HepG2 (cell line): Measurements from ENCODE around the gene RAC2. TPM values are rescaled to one million over a fixed set of nuclear protein-coding genes. Genes with fewer than 3 reads are reported as not detected.

Experiments used
- ARID3A ChIP-seq: IDR thresholded peaks from 2 replicates; pipeline ENCODE4 v1.6.1; 2012; ENCODE audit warnings: low read depth, low read length, improper control_type of control experiment
- BRCA1 ChIP-seq: sonication (generic); formaldehyde crosslinking; IDR thresholded peaks from 2 replicates; pipeline ENCODE4 v1.4.0; 2020; ENCODE audit warnings: missing genetic modification reagents
- CBX1 ChIP-seq: IDR thresholded peaks from one replicate; pipeline ENCODE4 v1.6.1; 2016; ENCODE audit warnings: antibody characterized with exemption, low read depth
- DNMT3B ChIP-seq: conservative IDR thresholded peaks from 2 replicates; pipeline ENCODE4 v1.6.1; 2016; ENCODE audit warnings: missing biosample characterization, control low read depth
- DZIP1 ChIP-seq: sonication (generic); formaldehyde crosslinking; IDR thresholded peaks from 2 replicates; pipeline ENCODE4 v1.5.0; 2020; ENCODE audit warnings: mild to moderate bottlenecking, missing genetic modification reagents
- JUND ChIP-seq: sonication (generic); formaldehyde crosslinking; IDR thresholded peaks from 2 replicates; pipeline ENCODE4 v1.8.0; 2022; ENCODE audit warnings: mild to moderate bottlenecking, missing genetic modification reagents
- KAT7 ChIP-seq: IDR thresholded peaks from 2 replicates; pipeline ENCODE4 v1.6.1; 2018; ENCODE audit warnings: borderline replicate concordance, missing compliant biosample characterization
- NFRKB ChIP-seq: fragments of 450-650 bp; IDR thresholded peaks from 2 replicates; pipeline ENCODE4 v1.6.1; 2017
- NR0B2 ChIP-seq: sonication (generic); formaldehyde crosslinking; IDR thresholded peaks from 2 replicates; pipeline ENCODE4 v1.4.0; 2020; ENCODE audit warnings: mild to moderate bottlenecking, missing genetic modification reagents
- RFX1 ChIP-seq: fragments of 450-650 bp; IDR thresholded peaks from 2 replicates; pipeline ENCODE4 v1.6.1; 2017
- SALL2 ChIP-seq: sonication (generic); formaldehyde crosslinking; IDR thresholded peaks from 2 replicates; pipeline ENCODE4 v1.8.1; 2023; ENCODE audit warnings: mild to moderate bottlenecking, missing genetic modification reagents, inconsistent platforms
- SIX4 ChIP-seq: sonication (generic); formaldehyde crosslinking; IDR thresholded peaks from 2 replicates; pipeline ENCODE4 v1.4.0; 2020; ENCODE audit warnings: missing genetic modification reagents
- SMAD9 ChIP-seq: sonication (generic); formaldehyde crosslinking; IDR thresholded peaks from 2 replicates; pipeline ENCODE4 v1.5.1; 2020; ENCODE audit warnings: mild to moderate bottlenecking, missing genetic modification reagents
- SNAPC2 ChIP-seq: sonication (generic); formaldehyde crosslinking; IDR thresholded peaks from 2 replicates; pipeline ENCODE4 v1.8.1; 2022; ENCODE audit warnings: mild to moderate bottlenecking, missing genetic modification reagents
- SNRNP70 ChIP-seq: fragments of 200-400 bp; formaldehyde crosslinking; IDR thresholded peaks from 2 replicates; pipeline ENCODE4 v1.6.1; 2017; ENCODE audit warnings: mild to moderate bottlenecking, low read depth, low read length, moderate library complexity
- SOX6 ChIP-seq, 2 experiments: fragments of 450-650 bp in 1 of 2; sonication (generic) in 1 of 2; formaldehyde crosslinking in 1 of 2; IDR thresholded peaks; 2 replicates each; pipeline versions ENCODE4 v1.4.0 to v1.6.1; 2017 to 2020; ENCODE audit warnings: antibody characterized with exemption in 1 of 2, mild to moderate bottlenecking in 1 of 2, missing genetic modification reagents in 1 of 2
- TGIF2 ChIP-seq: IDR thresholded peaks from 2 replicates; pipeline ENCODE4 v1.6.1; 2016; ENCODE audit warnings: control low read depth, missing compliant biosample characterization
- ZBTB42 ChIP-seq: sonication (generic); formaldehyde crosslinking; IDR thresholded peaks from 2 replicates; pipeline ENCODE4 v1.5.0; 2020; ENCODE audit warnings: mild to moderate bottlenecking, missing genetic modification reagents
- ZNF205 ChIP-seq: IDR thresholded peaks from 2 replicates; pipeline ENCODE4 v1.6.1; 2018; ENCODE audit warnings: missing biosample characterization, missing genetic modification reagents
- ZNF329 ChIP-seq: sonication (generic); formaldehyde crosslinking; IDR thresholded peaks from 2 replicates; pipeline ENCODE4 v1.9.0; 2021; ENCODE audit warnings: low read depth, mild to moderate bottlenecking, missing genetic modification reagents
- ZNF362 ChIP-seq: sonication (generic); formaldehyde crosslinking; IDR thresholded peaks from 2 replicates; pipeline ENCODE4 v1.4.0; 2020; ENCODE audit warnings: missing genetic modification reagents, mild to moderate bottlenecking, borderline replicate concordance
- ZNF512 ChIP-seq: sonication (generic); formaldehyde crosslinking; IDR thresholded peaks from 2 replicates; pipeline ENCODE4 v1.4.0; 2020; ENCODE audit warnings: mild to moderate bottlenecking, missing genetic modification reagents
- ZNF615 ChIP-seq: sonication (generic); formaldehyde crosslinking; IDR thresholded peaks from 2 replicates; pipeline ENCODE4 v1.5.0; 2020; ENCODE audit warnings: mild to moderate bottlenecking, missing genetic modification reagents, borderline replicate concordance
- polyA plus RNA-seq, 8 experiments: library from polyadenylated mRNA; depleted of rRNA in 3 of 8; stranded (reverse) in 7 of 8; unstranded in 1 of 8; fragments of >200 nt; fragmentation: Illumina TruSeq in 4 of 8; extraction: Trizol in 4 of 8; gene quantifications; 2 replicates each; pipeline versions ENCODE4 v1.2.1 to v1.2.3, GENCODE V29; 2011 to 2016; ENCODE audit warnings: low read depth in 4 of 8, missing spikeins in 1 of 8, mixed read lengths in 1 of 8; ENCODE audit not compliant: insufficient read depth in 1 of 8
- total RNA-seq, 5 experiments: library from RNA; depleted of rRNA; stranded (reverse); fragments of >200 nt; fragmentation: Illumina TruSeq; extraction: Trizol; gene quantifications; 2 replicates each; pipeline ENCODE4 v1.2.3, GENCODE V29; 2016; ENCODE audit warnings: low read depth in 1 of 5

RAC2 gene
- total and polyA plus RNA-seq, 2 of the 13 experiments (the other 11 are each of a cell fraction or from before 2014, with no cell fraction given), result 0.73 TPM; not detected in 1

- TF ChIP-seq SMAD9 (CRISPR knock-in tag) (peak; percentile 67; the same call in 1 of the 2 replicates), SNRNP70 (no peak), SOX6 (IDR thresholded peaks at IDR 0.05) (no peak), SOX6 (CRISPR knock-in tag; IDR thresholded peaks at IDR 0.05) (no peak), SIX4 (CRISPR knock-in tag) (no peak), DZIP1 (peak; percentile 25; the same call in 1 of the 2 replicates), CBX1 (peak; percentile 93), NFRKB (no peak), KAT7 (CRISPR knock-in tag) (no peak; the same call in 1 of the 2 replicates), ZNF329 (CRISPR knock-in tag) (peak; percentile 55; the same call in 1 of the 2 replicates), JUND (no peak), ZNF615 (CRISPR knock-in tag) (0 out of 2 replicates have a peak, but pooled peaks have one; percentile 60), BRCA1 (CRISPR knock-in tag) (peak; percentile 93; the same call in 1 of the 2 replicates), ZNF205 (CRISPR knock-in tag) (no peak; the same call in 1 of the 2 replicates), DNMT3B (peak; percentile 38; the same call in 1 of the 2 replicates), ARID3A (no peak), NR0B2 (no peak; the same call in 1 of the 2 replicates), ZBTB42 (CRISPR knock-in tag) (0 out of 2 replicates have a peak, but pooled peaks have one; percentile 65), SALL2 (CRISPR knock-in tag) (peak; percentile 83; the same call in 1 of the 2 replicates), TGIF2 (peak; percentile 63; the same call in 1 of the 2 replicates), SNAPC2 (CRISPR knock-in tag) (no peak; the same call in 1 of the 2 replicates), ZNF512 (CRISPR knock-in tag) (no peak), RFX1 (no peak), ZNF362 (CRISPR knock-in tag) (peak; percentile 59; the same call in 1 of the 2 replicates)
Measured at GRCh38 chr22:37199103-37199759, 44.8 kb downstream of the RAC2 start (continued).
